H1 (cell line): ENCODE data around the gene LMBR1. TPM values are rescaled to one million over a fixed set of nuclear protein-coding genes. Genes with fewer than 3 reads are reported as not detected.

ENCODE experiments used
- CTCF ChIA-PET: fragments of 300-600 bp; sonication (Branson Sonifier 250); formaldehyde crosslinking; loops from one replicate; lab custom pipeline; 2021; ENCODE audit not compliant: partially characterized antibody; lab: Charles Lee
- POLR2A ChIA-PET: fragments of 300-600 bp; sonication (Branson Sonifier 250); formaldehyde crosslinking; loops from one replicate; lab custom pipeline; 2021; ENCODE audit warnings: inconsistent platforms; ENCODE audit not compliant: partially characterized antibody; lab: Charles Lee
- DNase-seq, 2 experiments: peaks; one replicate each; pipeline versions ENCODE4 v3.0.0 to v3.0.0-alpha.2; 2010 to 2022; ENCODE audit warnings: low spot score in 2 of 2, low read depth in 1 of 2, mixed read lengths in 1 of 2
- FAIRE-seq: peaks from 2 replicates; lab custom pipeline; 2011; peaks lifted over from hg19 to GRCh38; lab: Jason Lieb, UNC
- H2AFZ ChIP-seq: 2 replicates; pipeline ENCODE4 v1.8.1; 2012; ENCODE audit warnings: low read length, inconsistent platforms
- H2AK5ac ChIP-seq: 2 replicates; pipeline ENCODE4 v1.6.1; 2013; ENCODE audit warnings: low read depth, low read length
- H2BK120ac ChIP-seq: replicated peaks from 2 replicates; pipeline ENCODE3; 2013; ENCODE audit warnings: low read depth, low read length, inconsistent platforms
- H2BK12ac ChIP-seq: 2 replicates; pipeline ENCODE4 v1.6.1; 2013; ENCODE audit warnings: low read depth, low read length
- H2BK15ac ChIP-seq: 2 replicates; pipeline ENCODE4 v1.6.1; 2013; ENCODE audit warnings: low read length
- H2BK20ac ChIP-seq: 2 replicates; pipeline ENCODE4 v1.6.1; 2013; ENCODE audit warnings: low read length
- H2BK5ac ChIP-seq: 2 replicates; pipeline ENCODE4 v1.6.1; 2013; ENCODE audit warnings: low read depth, low read length
- H3K14ac ChIP-seq: 2 replicates; pipeline ENCODE4 v1.6.1; 2013; ENCODE audit warnings: inconsistent platforms; ENCODE audit not compliant: insufficient read length
- H3K18ac ChIP-seq: 2 replicates; pipeline ENCODE4 v1.6.1; 2013; ENCODE audit warnings: low read length; ENCODE audit errors: extremely low read depth
- H3K23ac ChIP-seq: 2 replicates; pipeline ENCODE4 v1.6.1; 2013; ENCODE audit warnings: inconsistent platforms; ENCODE audit not compliant: insufficient read length
- H3K23me2 ChIP-seq: 2 replicates; pipeline ENCODE4 v1.6.1; 2013; ENCODE audit warnings: low read depth, low read length
- H3K27ac ChIP-seq: 2 replicates; pipeline ENCODE4 v1.6.1; 2011; ENCODE audit warnings: low read depth, low read length, inconsistent platforms
- H3K27me3 ChIP-seq, 4 experiments: replicated peaks in 1 of 4; 1 replicate in 1 of 4; 2 replicates in 3 of 4; pipeline versions ENCODE4 v1.6.1 to v1.8.1; 2011 to 2013; ENCODE audit warnings: low read length in 3 of 4, mild to moderate bottlenecking in 3 of 4, inconsistent platforms in 2 of 4, mixed read lengths in 2 of 4, moderate library complexity in 1 of 4; ENCODE audit not compliant: control insufficient read depth in 3 of 4, insufficient read depth in 3 of 4; ENCODE audit errors: extremely low read depth in 1 of 4
- H3K36me3 ChIP-seq, 4 experiments: 2 replicates each; pipeline versions ENCODE4 v1.6.1 to v1.8.1; 2011 to 2013; ENCODE audit warnings: mild to moderate bottlenecking in 4 of 4, low read length in 3 of 4, moderate library complexity in 2 of 4, control low read depth in 1 of 4, inconsistent platforms in 1 of 4; ENCODE audit not compliant: insufficient read depth in 4 of 4, control insufficient read depth in 2 of 4
- H3K4ac ChIP-seq: replicated peaks from 2 replicates; pipeline ENCODE3; 2013; ENCODE audit warnings: low read length, low read depth, mixed read lengths, inconsistent platforms; ENCODE audit not compliant: insufficient read length
- H3K4me1 ChIP-seq, 4 experiments: replicated peaks in 1 of 4; 1 replicate in 1 of 4; 2 replicates in 3 of 4; pipeline versions ENCODE4 v1.6.1 to v1.8.1; 2011 to 2013; ENCODE audit warnings: low read length in 3 of 4, inconsistent platforms in 2 of 4, mixed read lengths in 1 of 4; ENCODE audit not compliant: insufficient read depth in 4 of 4, control insufficient read depth in 3 of 4
- H3K4me2 ChIP-seq, 2 experiments: 2 replicates each; pipeline versions ENCODE4 v1.6.1 to v1.8.1; 2011 to 2013; ENCODE audit warnings: low read depth in 2 of 2, low read length in 2 of 2, control low read depth in 1 of 2, inconsistent platforms in 1 of 2, mild to moderate bottlenecking in 1 of 2; ENCODE audit not compliant: insufficient read depth in 1 of 2
- H3K4me3 ChIP-seq, 4 experiments: fragments of 200-600, 300-600 bp in 1 of 4; sonication (generic), shearing (Covaris generic), sonication (Bioruptor Twin) in 1 of 4; 2 replicates each; pipeline versions ENCODE4 v1.5.1 to v1.8.1; 2011 to 2016; ENCODE audit warnings: low read length in 4 of 4, low read depth in 3 of 4, control low read depth in 2 of 4, inconsistent platforms in 2 of 4, mild to moderate bottlenecking in 2 of 4, mixed read lengths in 1 of 4, moderate library complexity in 1 of 4; ENCODE audit not compliant: insufficient read depth in 2 of 4; ENCODE audit errors: extremely low read depth in 1 of 4
- H3K56ac ChIP-seq: replicated peaks from 2 replicates; pipeline ENCODE3; 2013; ENCODE audit warnings: low read depth, mild to moderate bottlenecking, mixed read lengths, low read length, inconsistent platforms; ENCODE audit not compliant: insufficient read length
- H3K79me1 ChIP-seq: 2 replicates; pipeline ENCODE4 v1.6.1; 2013; ENCODE audit warnings: low read depth, low read length, control low read depth
- H3K79me2 ChIP-seq, 2 experiments: 2 replicates each; pipeline versions ENCODE4 v1.6.1 to v1.8.1; 2012 to 2013; ENCODE audit warnings: low read length in 2 of 2, mild to moderate bottlenecking in 2 of 2, inconsistent platforms in 1 of 2; ENCODE audit not compliant: insufficient read depth in 2 of 2, control insufficient read depth in 1 of 2
- H3K9ac ChIP-seq, 4 experiments: replicated peaks in 1 of 4; 1 replicate in 1 of 4; 2 replicates in 3 of 4; pipeline versions ENCODE4 v1.6.1 to v1.8.1; 2011 to 2013; ENCODE audit warnings: low read depth in 3 of 4, low read length in 3 of 4, control low read depth in 2 of 4, mild to moderate bottlenecking in 2 of 4, moderate library complexity in 2 of 4, inconsistent platforms in 1 of 4; ENCODE audit errors: extremely low read depth in 1 of 4
- H3K9me3 ChIP-seq, 2 experiments: 2 replicates each; pipeline versions ENCODE4 v1.6.1 to v1.8.1; 2012 to 2013; ENCODE audit warnings: mild to moderate bottlenecking in 2 of 2, moderate library complexity in 2 of 2, control low read depth in 1 of 2, inconsistent platforms in 1 of 2, low read depth in 1 of 2, low read length in 1 of 2, mixed read lengths in 1 of 2; ENCODE audit not compliant: insufficient read depth in 2 of 2
- H4K20me1 ChIP-seq, 2 experiments: replicated peaks in 1 of 2; 2 replicates each; pipeline versions ENCODE3 to v1.8.1; 2011 to 2013; ENCODE audit warnings: inconsistent platforms in 2 of 2, low read length in 2 of 2, mild to moderate bottlenecking in 1 of 2; ENCODE audit not compliant: insufficient read depth in 2 of 2, control insufficient read depth in 1 of 2
- H4K5ac ChIP-seq: 2 replicates; pipeline ENCODE4 v1.6.1; 2013; ENCODE audit warnings: low read length, low read depth, mixed read lengths, inconsistent platforms; ENCODE audit not compliant: insufficient read length
- H4K8ac ChIP-seq: 2 replicates; pipeline ENCODE4 v1.8.0; 2013; ENCODE audit warnings: mild to moderate bottlenecking, moderate library complexity, low read length, inconsistent platforms; ENCODE audit not compliant: insufficient read depth; ENCODE audit errors: extremely low read depth
- H4K91ac ChIP-seq: replicated peaks from 2 replicates; pipeline ENCODE3; 2013; ENCODE audit warnings: low read length, mixed read lengths, inconsistent platforms; ENCODE audit not compliant: insufficient read length
- CEBPB ChIP-seq: IDR thresholded peaks from 2 replicates; pipeline ENCODE4 v1.6.1; 2012; ENCODE audit warnings: low read depth, low read length
- CHD1 ChIP-seq: IDR thresholded peaks from 2 replicates; pipeline ENCODE4 v1.6.1; 2012; ENCODE audit warnings: low read depth, low read length, improper control_type of control experiment
- CTBP2 ChIP-seq: IDR thresholded peaks from 2 replicates; pipeline ENCODE4 v1.7.0; 2011; ENCODE audit warnings: borderline replicate concordance, mild to moderate bottlenecking, moderate library complexity, mixed read lengths, low read length; ENCODE audit not compliant: insufficient read depth, insufficient read length
- FOSL1 ChIP-seq: IDR thresholded peaks from 2 replicates; pipeline ENCODE4 v1.6.1; 2011; ENCODE audit warnings: mild to moderate bottlenecking, low read depth, low read length, moderate library complexity; ENCODE audit not compliant: insufficient read depth
- HDAC2 ChIP-seq, 2 experiments: fragments of 300-600 bp in 1 of 2; sonication (generic) in 1 of 2; IDR thresholded peaks; 2 replicates each; pipeline ENCODE4 v1.6.1; 2011 to 2012; ENCODE audit warnings: low read depth in 2 of 2, low read length in 2 of 2, mild to moderate bottlenecking in 2 of 2, moderate library complexity in 2 of 2, borderline replicate concordance in 1 of 2, inconsistent platforms in 1 of 2
- HDAC6 ChIP-seq: IDR thresholded peaks from one replicate; pipeline ENCODE4 v1.7.1; 2012; ENCODE audit warnings: low read depth, mild to moderate bottlenecking, inconsistent platforms, low read length, moderate library complexity
- NANOG ChIP-seq: IDR thresholded peaks from 2 replicates; pipeline ENCODE4 v1.6.1; 2011; ENCODE audit warnings: low read length, low read depth, mild to moderate bottlenecking, inconsistent platforms; ENCODE audit not compliant: insufficient read depth, poor library complexity, severe bottlenecking
- POLR2AphosphoS5 ChIP-seq: IDR thresholded peaks from 2 replicates; pipeline ENCODE4 v1.6.1; 2011; ENCODE audit warnings: low read depth, low read length
- POU5F1 ChIP-seq: IDR thresholded peaks from 2 replicates; pipeline ENCODE4 v1.6.1; 2011; ENCODE audit warnings: low read depth, mild to moderate bottlenecking, low read length, moderate library complexity
- RBBP5 ChIP-seq: IDR thresholded peaks from 2 replicates; pipeline ENCODE4 v1.7.1; 2012; ENCODE audit warnings: low read depth, mild to moderate bottlenecking, inconsistent platforms, low read length, moderate library complexity, borderline replicate concordance
- SUZ12 ChIP-seq: fragments of 200-600 bp; sonication (generic); IDR thresholded peaks from 2 replicates; pipeline ENCODE4 v1.6.1; 2012; ENCODE audit warnings: mild to moderate bottlenecking, inconsistent platforms, low read length, moderate library complexity, mixed read lengths
- TAF1 ChIP-seq: IDR thresholded peaks from 2 replicates; pipeline ENCODE4 v1.6.1; 2011; ENCODE audit warnings: mild to moderate bottlenecking, low read depth, low read length
- TBP ChIP-seq: IDR thresholded peaks from 2 replicates; pipeline ENCODE4 v1.6.1; 2011; ENCODE audit warnings: low read depth, low read length, improper control_type of control experiment
- TCF12 ChIP-seq: IDR thresholded peaks from 2 replicates; pipeline ENCODE4 v1.6.1; 2011; ENCODE audit warnings: low read depth, mild to moderate bottlenecking, low read length
- YY1 ChIP-seq: IDR thresholded peaks from 2 replicates; pipeline ENCODE4 v1.6.1; 2011; ENCODE audit warnings: low read depth, mild to moderate bottlenecking, low read length
- WGBS, 2 experiments: shearing (Covaris generic) in 1 of 2; methylation state at CpG; one replicate each; pipeline versions ENCODE4 v1.1.6 to v1.1.7; 2013 to 2015; ENCODE audit warnings: low lambda C conversion rate in 2 of 2, mixed read lengths in 2 of 2, inconsistent platforms in 1 of 2, low coverage in 1 of 2, missing lambda C conversion rate in 1 of 2; ENCODE audit not compliant: insufficient replicate concordance in 2 of 2, insufficient coverage in 1 of 2, insufficient read length in 1 of 2; ENCODE audit errors: extremely low coverage in 1 of 2, missing lambda C conversion rate in 1 of 2; 5-methylcytosine and 5-hydroxymethylcytosine counted together
- polyA plus RNA-seq, 7 experiments: library from polyadenylated mRNA; depleted of rRNA in 3 of 7; stranded (reverse) in 5 of 7; unstranded in 2 of 7; fragments of >200 nt in 5 of 7; fragments of 200-250 nt in 2 of 7; gene quantifications; 1 replicate in 5 of 7; 2 replicates in 1 of 7; 4 replicates in 1 of 7; pipeline versions ENCODE4 v1.2.1 to v1.2.3, GENCODE V29; 2011 to 2013; ENCODE audit warnings: missing spikeins in 2 of 7, mixed read lengths in 2 of 7
- total RNA-seq: library from RNA; stranded (reverse); fragmentation: NEBNext Ultra II Directional; extraction: Animal tissue kit (Norgen Biotek cat#: 25700); gene quantifications from 2 replicates; pipeline ENCODE4 v1.2.1, GENCODE V29; 2021

The LMBR1 gene
- total and polyA plus RNA-seq, 2 of the 8 experiments (the other 6 are each of a cell fraction or from before 2014, with no cell fraction given): 15.1 to 70.4 TPM

GRCh38 chr7:156693627-156694026, 199.4 kb downstream of the LMBR1 start:
- H3K4ac ChIP-seq: no peak overlapping the region
- no peak overlapping the region for H2BK5ac ChIP-seq
- H3K9ac ChIP-seq: no peak overlapping the region
- peaks cover 11 to 16% of the 10 kb centered on the region in 2 experiments for H3K9me3 ChIP-seq
- H3K23ac ChIP-seq: no peak overlapping the region
- H4K8ac ChIP-seq: no peak overlapping the region
- H3K27ac ChIP-seq: no peak overlapping the region
- no peaks in the 10 kb centered on the region for H3K79me2 ChIP-seq
- H2BK120ac ChIP-seq: no peak overlapping the region
- no peak overlapping the region for H2BK15ac ChIP-seq
- FAIRE-seq (no peak), DNase-seq (no peak)
- H2BK12ac ChIP-seq: no peak overlapping the region
- no peaks in the 10 kb centered on the region for H3K27me3 ChIP-seq
- H3K23me2 ChIP-seq: no peaks in the 10 kb centered on the region
- no peak overlapping the region for H4K5ac ChIP-seq
- H3K36me3 ChIP-seq: peaks cover 0 to 5% (median 0%) of the 10 kb centered on the region in 4 experiments; a peak in 1 of 8 replicates
- no peaks in the 10 kb centered on the region for H4K20me1 ChIP-seq
- no peak overlapping the region for H2AFZ ChIP-seq
- 96% methylated on average over 3 of the region's 3 CpGs; no CpG with 5 or more reads in 1 of the 2 experiments for WGBS, 2 experiments
- no peak overlapping the region for H2BK20ac ChIP-seq
- POLR2A ChIA-PET: interaction anchor here (0.7 kb wide), 1 partner anchor 33 kb away, joined by 3 read pairs; no protein-coding TSS in a partner anchor
- H4K91ac ChIP-seq: no peak overlapping the region
- H3K14ac ChIP-seq: no peak overlapping the region
- no peaks in the 10 kb centered on the region for H3K79me1 ChIP-seq
- no peak overlapping the region for H3K18ac ChIP-seq
- no peak overlapping the region for H3K56ac ChIP-seq
- H3K4me3 ChIP-seq: no peak overlapping the region
- H3K4me2 ChIP-seq: no peak overlapping the region
- H2AK5ac ChIP-seq: no peak overlapping the region
- CTCF ChIA-PET: interaction anchor here (0.6 to 1.2 kb wide), 3 partner anchors 21 to 184 kb away, joined by 3 to 6 read pairs (median 4); no protein-coding TSS in a partner anchor
- H3K4me1 ChIP-seq: no peaks in the 10 kb centered on the region
- TF ChIP-seq SUZ12 (no peak), TBP (no peak), POU5F1 (no peak), YY1 (no peak), RBBP5 (no peak), CTBP2 (no peak), FOSL1 (no peak), CEBPB (no peak), NANOG (no peak), HDAC6 (no peak), HDAC2 (IDR thresholded peaks at IDR 0.05; ENCODE audit: borderline replicate concordance in 1 of 2, low read depth in 2 of 2, low read length in 2 of 2) (no peak), TAF1 (no peak), TCF12 (no peak), CHD1 (no peak), POLR2AphosphoS5 (no peak)
